Measurements from ENCODE around the gene PIGA. TPM values are rescaled to one million over a fixed set of nuclear protein-coding genes. Genes with fewer than 3 reads are reported as not detected.

The PIGA gene
- total RNA-seq, 1 experiment from 2014 or later = 11.3 TPM

GRCh38 chrX:15373976-15374375 lies 38.7 kb upstream of the PIGA start:
- Mint-ChIP-seq H3K4me3 (no peak overlapping the region), H3K27me3 (ENCODE audit: low read depth) (peaks cover 3% of the 10 kb centered on the region; the same call in 1 of the 2 replicates), H3K4me1 (peaks cover 22% of the 10 kb centered on the region), H3K27ac (no peak overlapping the region), H3K36me3 (peaks cover 3% of the 10 kb centered on the region), H3K9me3 (peaks cover 15% of the 10 kb centered on the region)
- ATAC-seq (no peak), DNase-seq (ENCODE audit: low spot score) (no peak)
- TF ChIP-seq FOXP4 (CRISPR knock-in tag; IDR thresholded peaks at IDR 0.05) (no peak), ZNF219 (CRISPR knock-in tag; IDR thresholded peaks at IDR 0.05; ENCODE audit: borderline replicate concordance) (no peak), ZNF263 (CRISPR knock-in tag; IDR thresholded peaks at IDR 0.05; ENCODE audit: low read depth) (no peak), ZBTB21 (CRISPR knock-in tag; IDR thresholded peaks at IDR 0.05; ENCODE audit: borderline replicate concordance) (no peak), CREB1 (CRISPR knock-in tag; IDR thresholded peaks at IDR 0.05) (no peak), NR3C1 (CRISPR knock-in tag; conservative IDR thresholded peaks at IDR 0.05; ENCODE audit: low read depth) (no peak), SMAD4 (CRISPR knock-in tag; IDR thresholded peaks at IDR 0.05) (no peak), TEAD1 (CRISPR knock-in tag; IDR thresholded peaks at IDR 0.05) (no peak), ATF1 (CRISPR knock-in tag; IDR thresholded peaks at IDR 0.05) (no peak), FOXJ3 (CRISPR knock-in tag; IDR thresholded peaks at IDR 0.05; ENCODE audit: borderline replicate concordance) (no peak), NR1H2 (CRISPR knock-in tag; IDR thresholded peaks at IDR 0.05) (no peak), ELF4 (CRISPR knock-in tag; IDR thresholded peaks at IDR 0.05; ENCODE audit: low read depth) (no peak), ESRRA (CRISPR knock-in tag; IDR thresholded peaks at IDR 0.05; ENCODE audit: borderline replicate concordance) (no peak), ZNF423 (CRISPR knock-in tag; IDR thresholded peaks at IDR 0.05) (no peak), SP1 (CRISPR knock-in tag; conservative IDR thresholded peaks at IDR 0.05) (no peak), PREB (CRISPR knock-in tag; IDR thresholded peaks at IDR 0.05; ENCODE audit: borderline replicate concordance) (no peak)
- TF ChIP-seq, protein P1, sequence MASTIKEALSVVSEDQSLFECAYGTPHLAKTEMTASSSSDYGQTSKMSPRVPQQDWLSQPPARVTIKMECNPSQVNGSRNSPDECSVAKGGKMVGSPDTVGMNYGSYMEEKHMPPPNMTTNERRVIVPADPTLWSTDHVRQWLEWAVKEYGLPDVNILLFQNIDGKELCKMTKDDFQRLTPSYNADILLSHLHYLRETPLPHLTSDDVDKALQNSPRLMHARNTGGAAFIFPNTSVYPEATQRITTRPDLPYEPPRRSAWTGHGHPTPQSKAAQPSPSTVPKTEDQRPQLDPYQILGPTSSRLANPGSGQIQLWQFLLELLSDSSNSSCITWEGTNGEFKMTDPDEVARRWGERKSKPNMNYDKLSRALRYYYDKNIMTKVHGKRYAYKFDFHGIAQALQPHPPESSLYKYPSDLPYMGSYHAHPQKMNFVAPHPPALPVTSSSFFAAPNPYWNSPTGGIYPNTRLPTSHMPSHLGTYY (CRISPR knock-in tag; IDR thresholded peaks at IDR 0.05) = no peak
- TF ChIP-seq, protein P2, sequence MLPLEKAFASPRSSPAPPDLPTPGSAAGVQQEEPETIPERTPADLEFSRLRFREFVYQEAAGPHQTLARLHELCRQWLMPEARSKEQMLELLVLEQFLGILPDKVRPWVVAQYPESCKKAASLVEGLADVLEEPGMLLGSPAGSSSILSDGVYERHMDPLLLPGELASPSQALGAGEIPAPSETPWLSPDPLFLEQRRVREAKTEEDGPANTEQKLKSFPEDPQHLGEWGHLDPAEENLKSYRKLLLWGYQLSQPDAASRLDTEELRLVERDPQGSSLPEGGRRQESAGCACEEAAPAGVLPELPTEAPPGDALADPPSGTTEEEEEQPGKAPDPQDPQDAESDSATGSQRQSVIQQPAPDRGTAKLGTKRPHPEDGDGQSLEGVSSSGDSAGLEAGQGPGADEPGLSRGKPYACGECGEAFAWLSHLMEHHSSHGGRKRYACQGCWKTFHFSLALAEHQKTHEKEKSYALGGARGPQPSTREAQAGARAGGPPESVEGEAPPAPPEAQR (CRISPR knock-in tag; IDR thresholded peaks at IDR 0.05) = no peak
- TF ChIP-seq, protein P3, sequence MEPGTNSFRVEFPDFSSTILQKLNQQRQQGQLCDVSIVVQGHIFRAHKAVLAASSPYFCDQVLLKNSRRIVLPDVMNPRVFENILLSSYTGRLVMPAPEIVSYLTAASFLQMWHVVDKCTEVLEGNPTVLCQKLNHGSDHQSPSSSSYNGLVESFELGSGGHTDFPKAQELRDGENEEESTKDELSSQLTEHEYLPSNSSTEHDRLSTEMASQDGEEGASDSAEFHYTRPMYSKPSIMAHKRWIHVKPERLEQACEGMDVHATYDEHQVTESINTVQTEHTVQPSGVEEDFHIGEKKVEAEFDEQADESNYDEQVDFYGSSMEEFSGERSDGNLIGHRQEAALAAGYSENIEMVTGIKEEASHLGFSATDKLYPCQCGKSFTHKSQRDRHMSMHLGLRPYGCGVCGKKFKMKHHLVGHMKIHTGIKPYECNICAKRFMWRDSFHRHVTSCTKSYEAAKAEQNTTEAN (CRISPR knock-in tag; IDR thresholded peaks at IDR 0.05) = no peak
- TF ChIP-seq, protein P4, sequence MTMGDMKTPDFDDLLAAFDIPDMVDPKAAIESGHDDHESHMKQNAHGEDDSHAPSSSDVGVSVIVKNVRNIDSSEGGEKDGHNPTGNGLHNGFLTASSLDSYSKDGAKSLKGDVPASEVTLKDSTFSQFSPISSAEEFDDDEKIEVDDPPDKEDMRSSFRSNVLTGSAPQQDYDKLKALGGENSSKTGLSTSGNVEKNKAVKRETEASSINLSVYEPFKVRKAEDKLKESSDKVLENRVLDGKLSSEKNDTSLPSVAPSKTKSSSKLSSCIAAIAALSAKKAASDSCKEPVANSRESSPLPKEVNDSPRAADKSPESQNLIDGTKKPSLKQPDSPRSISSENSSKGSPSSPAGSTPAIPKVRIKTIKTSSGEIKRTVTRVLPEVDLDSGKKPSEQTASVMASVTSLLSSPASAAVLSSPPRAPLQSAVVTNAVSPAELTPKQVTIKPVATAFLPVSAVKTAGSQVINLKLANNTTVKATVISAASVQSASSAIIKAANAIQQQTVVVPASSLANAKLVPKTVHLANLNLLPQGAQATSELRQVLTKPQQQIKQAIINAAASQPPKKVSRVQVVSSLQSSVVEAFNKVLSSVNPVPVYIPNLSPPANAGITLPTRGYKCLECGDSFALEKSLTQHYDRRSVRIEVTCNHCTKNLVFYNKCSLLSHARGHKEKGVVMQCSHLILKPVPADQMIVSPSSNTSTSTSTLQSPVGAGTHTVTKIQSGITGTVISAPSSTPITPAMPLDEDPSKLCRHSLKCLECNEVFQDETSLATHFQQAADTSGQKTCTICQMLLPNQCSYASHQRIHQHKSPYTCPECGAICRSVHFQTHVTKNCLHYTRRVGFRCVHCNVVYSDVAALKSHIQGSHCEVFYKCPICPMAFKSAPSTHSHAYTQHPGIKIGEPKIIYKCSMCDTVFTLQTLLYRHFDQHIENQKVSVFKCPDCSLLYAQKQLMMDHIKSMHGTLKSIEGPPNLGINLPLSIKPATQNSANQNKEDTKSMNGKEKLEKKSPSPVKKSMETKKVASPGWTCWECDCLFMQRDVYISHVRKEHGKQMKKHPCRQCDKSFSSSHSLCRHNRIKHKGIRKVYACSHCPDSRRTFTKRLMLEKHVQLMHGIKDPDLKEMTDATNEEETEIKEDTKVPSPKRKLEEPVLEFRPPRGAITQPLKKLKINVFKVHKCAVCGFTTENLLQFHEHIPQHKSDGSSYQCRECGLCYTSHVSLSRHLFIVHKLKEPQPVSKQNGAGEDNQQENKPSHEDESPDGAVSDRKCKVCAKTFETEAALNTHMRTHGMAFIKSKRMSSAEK (CRISPR knock-in tag; IDR thresholded peaks at IDR 0.05; ENCODE audit: borderline replicate concordance) = no peak
- CTCF ChIA-PET = interaction anchor here (1.9 kb wide), 1 partner anchor 23 kb away, joined by 6 read pairs; no protein-coding TSS in a partner anchor
- POLR2A ChIA-PET = no interaction called here

Data from WTC11 (cell line).